HG03159 (cell line): ENCODE results near the gene SPINDOC.
"Not testable (repeated sequence)": the region's sequence is repeated elsewhere in the genome, so short reads cannot be mapped to it uniquely, and the experiment has no call there.

Source experiments
- ATAC-seq: cut with Tn5 transposase; IDR thresholded peaks from one replicate; pipeline ENCODE4 v1.9.1; 2021; ENCODE audit warnings: mild to moderate bottlenecking, moderate library complexity; ENCODE audit not compliant: unreplicated experiment

SPINDOC gene

GRCh38 chr11:63850920-63851319 is 37.7 kb downstream of the SPINDOC start:
- ATAC-seq: no peak

- no peak for ATAC-seq
Measured at GRCh38 chr11:63851364-63851763, 38.1 kb downstream of the SPINDOC start.

GRCh38 chr11:63853476-63853875 is 40.2 kb downstream of the SPINDOC start:
- no peak for ATAC-seq

- no peak for ATAC-seq
Measured at GRCh38 chr11:63854696-63855095, 41.4 kb downstream of the SPINDOC start.

GRCh38 chr11:63855975-63856374 is 42.7 kb downstream of the SPINDOC start:
- no peak for ATAC-seq

- no peak for ATAC-seq
Measured at GRCh38 chr11:63858628-63859550, 45.6 kb downstream of the SPINDOC start.

GRCh38 chr11:63862923-63863322 is 49.7 kb downstream of the SPINDOC start:
- no peak for ATAC-seq

- not testable (repeated sequence) for ATAC-seq
Measured at GRCh38 chr11:63863620-63864019, 50.4 kb downstream of the SPINDOC start.

- ATAC-seq: no peak
Measured at GRCh38 chr11:63866211-63866610, 53.0 kb downstream of the SPINDOC start.

GRCh38 chr11:63867511-63867910 is 54.3 kb downstream of the SPINDOC start:
- no peak for ATAC-seq

- no peak for ATAC-seq
Measured at GRCh38 chr11:63868399-63869064, 55.3 kb downstream of the SPINDOC start.

GRCh38 chr11:63869171-63869591 is 55.9 kb downstream of the SPINDOC start:
- no peak for ATAC-seq

- ATAC-seq: no peak
Measured at GRCh38 chr11:63869683-63870082, 56.4 kb downstream of the SPINDOC start.

GRCh38 chr11:63870351-63871140 is 57.3 kb downstream of the SPINDOC start:
- ATAC-seq: no peak

GRCh38 chr11:63871962-63872799 is 58.9 kb downstream of the SPINDOC start:
- ATAC-seq: peak; percentile 88

- no peak for ATAC-seq
Measured at GRCh38 chr11:63872800-63873197, 59.5 kb downstream of the SPINDOC start.

GRCh38 chr11:63873311-63873710 is 60.1 kb downstream of the SPINDOC start:
- ATAC-seq: no peak

GRCh38 chr11:63874511-63874910 is 61.3 kb downstream of the SPINDOC start:
- ATAC-seq: no peak

GRCh38 chr11:63875506-63876065 is 62.3 kb downstream of the SPINDOC start:
- no peak for ATAC-seq

GRCh38 chr11:63876616-63877015 is 63.4 kb downstream of the SPINDOC start:
- no peak for ATAC-seq
